Adrenal gland (tissue), 5 donors: ENCODE data around the gene CCDC74A.

Experiments
- POLR2A ChIP-seq, 2 donors: fragments of 450-650 bp; IDR thresholded peaks; one replicate each; pipeline ENCODE4 v1.6.1; 2017; ENCODE audit warnings: antibody characterized with exemption in 2 of 2, mild to moderate bottlenecking in 2 of 2, moderate library complexity in 1 of 2
- TF ChIP-seq, protein P1 (sequence below), 6 experiments: fragments of 450-650 bp in 4 of 6; fragments of 200-600 bp in 2 of 6; sonication (generic) in 1 of 6; IDR thresholded peaks; 1 replicate in 5 of 6; 2 replicates in 1 of 6; pipeline versions ENCODE4 v1.5.1 to v1.8.0; 2016 to 2021; ENCODE audit warnings: antibody characterized with exemption in 6 of 6, mild to moderate bottlenecking in 2 of 6, moderate library complexity in 1 of 6
- donor health status: DM: no; HTN: no; CAD: no.

GRCh38 chr2:131519466-131519865 is 8.2 kb upstream of the CCDC74A start:
- TF ChIP-seq POLR2A (IDR thresholded peaks at IDR 0.05): no peak
- TF ChIP-seq, protein P1, sequence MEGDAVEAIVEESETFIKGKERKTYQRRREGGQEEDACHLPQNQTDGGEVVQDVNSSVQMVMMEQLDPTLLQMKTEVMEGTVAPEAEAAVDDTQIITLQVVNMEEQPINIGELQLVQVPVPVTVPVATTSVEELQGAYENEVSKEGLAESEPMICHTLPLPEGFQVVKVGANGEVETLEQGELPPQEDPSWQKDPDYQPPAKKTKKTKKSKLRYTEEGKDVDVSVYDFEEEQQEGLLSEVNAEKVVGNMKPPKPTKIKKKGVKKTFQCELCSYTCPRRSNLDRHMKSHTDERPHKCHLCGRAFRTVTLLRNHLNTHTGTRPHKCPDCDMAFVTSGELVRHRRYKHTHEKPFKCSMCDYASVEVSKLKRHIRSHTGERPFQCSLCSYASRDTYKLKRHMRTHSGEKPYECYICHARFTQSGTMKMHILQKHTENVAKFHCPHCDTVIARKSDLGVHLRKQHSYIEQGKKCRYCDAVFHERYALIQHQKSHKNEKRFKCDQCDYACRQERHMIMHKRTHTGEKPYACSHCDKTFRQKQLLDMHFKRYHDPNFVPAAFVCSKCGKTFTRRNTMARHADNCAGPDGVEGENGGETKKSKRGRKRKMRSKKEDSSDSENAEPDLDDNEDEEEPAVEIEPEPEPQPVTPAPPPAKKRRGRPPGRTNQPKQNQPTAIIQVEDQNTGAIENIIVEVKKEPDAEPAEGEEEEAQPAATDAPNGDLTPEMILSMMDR (IDR thresholded peaks at IDR 0.05): no peak
